OCI-LY1 (cell line): ENCODE measurements around the gene CNTNAP2.

ENCODE experiments used
- H2AFZ ChIP-seq: fragments of 200-600 bp; sonication (generic), shearing (Covaris generic); 2 replicates; pipeline ENCODE4 v1.6.0; 2014; ENCODE audit warnings: antibody characterized with exemption, mild to moderate bottlenecking, low read length
- H3F3A ChIP-seq: fragments of 200-600 bp; sonication (generic), shearing (Covaris generic); 2 replicates; pipeline ENCODE4 v1.6.0; 2014; ENCODE audit warnings: mild to moderate bottlenecking, antibody characterized with exemption, low read length, moderate library complexity; ENCODE audit not compliant: insufficient read depth
- H3K27ac ChIP-seq: fragments of 200-600 bp; sonication (generic); 2 replicates; pipeline ENCODE4 v1.5.1; 2014; ENCODE audit warnings: low read length, mixed run types, mild to moderate bottlenecking, low read depth; ENCODE audit not compliant: poor library complexity, severe bottlenecking
- H3K27me3 ChIP-seq: fragments of 200-600 bp; sonication (generic); 2 replicates; pipeline ENCODE4 v1.6.0; 2014; ENCODE audit warnings: antibody characterized with exemption, mild to moderate bottlenecking, low read length, moderate library complexity; ENCODE audit not compliant: insufficient read depth
- H3K36me3 ChIP-seq: fragments of 200-600 bp; sonication (generic); 2 replicates; pipeline ENCODE4 v1.6.1; 2014; ENCODE audit warnings: mild to moderate bottlenecking, antibody characterized with exemption, low read length, moderate library complexity, mixed read lengths; ENCODE audit not compliant: insufficient read depth
- H3K4me1 ChIP-seq: fragments of 200-600 bp; sonication (generic); 2 replicates; pipeline ENCODE4 v1.5.1; 2014; ENCODE audit warnings: mild to moderate bottlenecking, low read length, moderate library complexity; ENCODE audit not compliant: insufficient read depth, severe bottlenecking
- H3K4me2 ChIP-seq: fragments of 200-600 bp; sonication (generic), shearing (Covaris generic); 2 replicates; pipeline ENCODE4 v1.6.1; 2014; ENCODE audit warnings: low read length
- H3K4me3 ChIP-seq: fragments of 200-600 bp; sonication (generic); 2 replicates; pipeline ENCODE4 v1.5.1; 2014; ENCODE audit warnings: low read length, low read depth, mild to moderate bottlenecking, mixed read lengths; ENCODE audit not compliant: poor library complexity, severe bottlenecking
- H3K79me2 ChIP-seq: fragments of 200-600 bp; shearing (Covaris generic); 2 replicates; pipeline ENCODE4 v1.6.1; 2016; ENCODE audit warnings: mixed run types, low read length, mixed read lengths; ENCODE audit not compliant: insufficient read depth
- H3K9ac ChIP-seq: fragments of 200-600 bp; sonication (generic), shearing (Covaris generic); 2 replicates; pipeline ENCODE4 v1.6.1; 2014; ENCODE audit warnings: mild to moderate bottlenecking, low read length, mixed read lengths
- H3K9me2 ChIP-seq: fragments of 200-600 bp; sonication (generic), shearing (Covaris generic); 2 replicates; pipeline ENCODE4 v1.6.1; 2014; ENCODE audit warnings: low read depth, mild to moderate bottlenecking, low read length, mixed read lengths
- H3K9me3 ChIP-seq: fragments of 200-600 bp; shearing (Covaris generic); 2 replicates; pipeline ENCODE4 v1.6.1; 2014; ENCODE audit warnings: low read length, mixed read lengths
- H4K20me1 ChIP-seq: fragments of 200-600 bp; sonication (generic), shearing (Covaris generic); 2 replicates; pipeline ENCODE4 v1.6.0; 2016; ENCODE audit warnings: mild to moderate bottlenecking, low read length; ENCODE audit not compliant: insufficient read depth
- EZH2 ChIP-seq: fragments of 200-600 bp; sonication (generic), shearing (Covaris generic); IDR thresholded peaks from 2 replicates; pipeline ENCODE4 v1.8.0; 2017; ENCODE audit warnings: borderline replicate concordance, mixed run types, mild to moderate bottlenecking, antibody characterized with exemption, low read length, moderate library complexity, mixed read lengths
- TF ChIP-seq, protein P1 (sequence below): fragments of 200-600 bp; sonication (generic), shearing (Covaris generic); IDR thresholded peaks from 2 replicates; pipeline ENCODE4 v1.5.1; 2017; ENCODE audit warnings: mild to moderate bottlenecking, antibody characterized with exemption, low read length, moderate library complexity, mixed read lengths

The CNTNAP2 gene

GRCh38 chr7:147923841-147924240, 1807.2 kb downstream of the CNTNAP2 start:
- no peak for TF ChIP-seq EZH2
- TF ChIP-seq, protein P1, sequence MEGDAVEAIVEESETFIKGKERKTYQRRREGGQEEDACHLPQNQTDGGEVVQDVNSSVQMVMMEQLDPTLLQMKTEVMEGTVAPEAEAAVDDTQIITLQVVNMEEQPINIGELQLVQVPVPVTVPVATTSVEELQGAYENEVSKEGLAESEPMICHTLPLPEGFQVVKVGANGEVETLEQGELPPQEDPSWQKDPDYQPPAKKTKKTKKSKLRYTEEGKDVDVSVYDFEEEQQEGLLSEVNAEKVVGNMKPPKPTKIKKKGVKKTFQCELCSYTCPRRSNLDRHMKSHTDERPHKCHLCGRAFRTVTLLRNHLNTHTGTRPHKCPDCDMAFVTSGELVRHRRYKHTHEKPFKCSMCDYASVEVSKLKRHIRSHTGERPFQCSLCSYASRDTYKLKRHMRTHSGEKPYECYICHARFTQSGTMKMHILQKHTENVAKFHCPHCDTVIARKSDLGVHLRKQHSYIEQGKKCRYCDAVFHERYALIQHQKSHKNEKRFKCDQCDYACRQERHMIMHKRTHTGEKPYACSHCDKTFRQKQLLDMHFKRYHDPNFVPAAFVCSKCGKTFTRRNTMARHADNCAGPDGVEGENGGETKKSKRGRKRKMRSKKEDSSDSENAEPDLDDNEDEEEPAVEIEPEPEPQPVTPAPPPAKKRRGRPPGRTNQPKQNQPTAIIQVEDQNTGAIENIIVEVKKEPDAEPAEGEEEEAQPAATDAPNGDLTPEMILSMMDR: no peak
- Histone ChIP-seq H3K4me2 (no peak overlapping the region), H3K9ac (no peak overlapping the region), H3K4me3 (no peak overlapping the region), H3K27me3 (no peaks in the 10 kb centered on the region), H3K9me2 (no peaks in the 10 kb centered on the region), H3K9me3 (no peaks in the 10 kb centered on the region), H2AFZ (no peak overlapping the region), H3K79me2 (no peaks in the 10 kb centered on the region), H3K4me1 (no peaks in the 10 kb centered on the region), H4K20me1 (no peaks in the 10 kb centered on the region), H3K36me3 (no peaks in the 10 kb centered on the region), H3F3A (no peaks in the 10 kb centered on the region), H3K27ac (no peak overlapping the region)

- Histone ChIP-seq H3K9ac (no peak overlapping the region), H3K9me3 (no peaks in the 10 kb centered on the region), H3K79me2 (no peaks in the 10 kb centered on the region), H3K4me2 (no peak overlapping the region), H3K9me2 (no peaks in the 10 kb centered on the region), H3K4me3 (no peak overlapping the region), H3K4me1 (no peaks in the 10 kb centered on the region), H4K20me1 (no peaks in the 10 kb centered on the region), H2AFZ (no peak overlapping the region), H3K27me3 (no peaks in the 10 kb centered on the region), H3F3A (no peaks in the 10 kb centered on the region), H3K36me3 (no peaks in the 10 kb centered on the region), H3K27ac (no peak overlapping the region)
- TF ChIP-seq, protein P1: no peak
- TF ChIP-seq EZH2: no peak
Measured at GRCh38 chr7:147937428-147937827, 1820.8 kb downstream of the CNTNAP2 start.

DNA sequence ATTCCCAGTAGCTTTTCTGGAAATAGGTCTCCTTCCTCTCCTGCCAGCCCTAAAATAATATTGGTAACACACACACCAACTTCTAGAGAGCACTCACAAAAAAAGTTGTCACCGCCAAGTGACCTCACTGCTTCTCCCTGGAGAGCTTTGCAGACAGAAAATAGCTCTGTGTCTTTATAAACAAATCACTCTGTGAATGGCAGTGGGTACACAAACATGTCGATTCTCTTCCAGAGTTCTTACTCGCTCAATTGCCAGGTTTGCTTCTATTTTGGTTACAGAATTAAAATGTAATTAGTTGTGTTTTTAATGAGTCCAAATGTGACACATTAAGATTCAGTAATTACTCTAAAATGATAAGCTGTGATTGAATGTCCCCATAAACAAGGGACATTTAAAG, 1824.8 kb downstream of the CNTNAP2 start:
- no peak overlapping the region for H2AFZ ChIP-seq
- no peaks in the 10 kb centered on the region for H3F3A ChIP-seq
- H3K27me3 ChIP-seq: no peaks in the 10 kb centered on the region
- no peak overlapping the region for H3K4me3 ChIP-seq
- H3K9ac ChIP-seq: no peak overlapping the region
- H3K36me3 ChIP-seq: no peaks in the 10 kb centered on the region
- no peak overlapping the region for H3K27ac ChIP-seq
- H3K4me1 ChIP-seq: no peaks in the 10 kb centered on the region
- no peaks in the 10 kb centered on the region for H3K9me2 ChIP-seq
- H4K20me1 ChIP-seq: no peaks in the 10 kb centered on the region
- no peak for TF ChIP-seq EZH2
- TF ChIP-seq, protein P1: no peak
- H3K9me3 ChIP-seq: no peaks in the 10 kb centered on the region
- H3K79me2 ChIP-seq: no peaks in the 10 kb centered on the region
- H3K4me2 ChIP-seq: no peak overlapping the region
